ENCODE results near the gene NHLH2.

NHLH2 gene

GRCh38 chr1:115796897-115797296 is 44.0 kb downstream of the NHLH2 start:
- ATAC-seq = no peak

DNA sequence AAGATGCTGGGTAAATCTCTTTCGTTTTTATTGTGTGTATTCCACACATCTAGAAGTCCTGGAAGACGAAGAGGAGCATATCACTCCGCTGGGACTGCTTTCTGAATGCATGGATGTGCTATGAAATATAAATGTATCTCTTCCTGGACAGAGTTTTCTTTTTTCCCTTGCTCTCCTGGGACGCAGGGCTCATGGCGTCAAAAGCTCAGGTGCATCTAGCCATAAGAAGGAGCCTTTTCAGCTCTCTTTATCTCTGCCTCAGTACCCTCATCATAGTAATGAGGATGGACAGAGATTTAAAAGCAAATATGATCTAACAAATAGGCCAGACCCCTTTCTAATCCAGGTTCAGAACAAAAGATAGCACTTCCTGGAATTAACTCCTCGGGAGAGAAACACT is 44.9 kb downstream of the NHLH2 start:
- ATAC-seq = no peak

GRCh38 chr1:115794976-115795639 is 45.8 kb downstream of the NHLH2 start:
- ATAC-seq = no peak

DNA sequence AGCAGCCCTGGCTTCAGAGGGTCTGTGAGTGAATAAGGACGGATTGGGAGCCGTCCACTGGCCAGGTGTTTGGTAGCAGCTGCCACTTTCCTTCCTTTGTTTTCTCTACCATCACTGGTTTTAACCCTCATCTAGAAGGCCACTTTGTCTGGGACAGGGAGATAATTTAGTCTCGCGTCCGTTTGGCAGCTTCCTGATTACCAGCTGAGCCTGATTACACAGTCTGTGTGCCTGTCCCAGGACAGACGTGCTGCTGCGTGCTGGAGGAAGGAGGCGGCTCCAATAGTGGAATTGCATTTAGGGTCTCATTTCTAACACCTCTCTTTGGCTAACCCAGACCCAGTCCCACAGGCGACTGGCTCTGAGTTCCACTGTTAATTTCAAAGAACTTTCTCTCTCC is 47.8 kb downstream of the NHLH2 start:
- ATAC-seq = no peak

- no peak for ATAC-seq
Observed at GRCh38 chr1:115791816-115792215, 49.1 kb downstream of the NHLH2 start.

- no peak for ATAC-seq
Observed at GRCh38 chr1:115790846-115791245, 50.1 kb downstream of the NHLH2 start.

- no peak for ATAC-seq
Observed at GRCh38 chr1:115790356-115790755, 50.6 kb downstream of the NHLH2 start.
